Posterior vena cava (tissue), 2 donors: Measurements from ENCODE around the gene HSF2. TPM values are rescaled to one million over a fixed set of nuclear protein-coding genes. Genes with fewer than 3 reads are reported as not detected.

Source experiments
- DNase-seq: peaks from one replicate; pipeline ENCODE4 v3.0.0-alpha.2; 2020; ENCODE audit warnings: low spot score
- intact Hi-C, 2 donors: fragments of 100-400 bp; cut with DNase I; formaldehyde crosslinking; loops; one replicate each; pipeline versions ENCODE4 v1.14.1 to v1.14.2; 2022 to 2023
- total RNA-seq, 2 donors: library from RNA; stranded (reverse); fragmentation: NEBNext Ultra II Directional; extraction: Animal tissue kit (Norgen Biotek cat#: 25700); gene quantifications; one replicate each; pipeline ENCODE4 v1.2.1, GENCODE V29; 2021
- donor health status: DM: yes; HTN: yes; CAD: no.
- donor health status: DM: yes; HTN: yes; CAD: no.

Gene HSF2
- total RNA-seq, 2 donors from 2014 or later, result 7.8 to 12.7 TPM

GRCh38 chr6:122393351-122393896 lies 6.0 kb upstream of the HSF2 start:
- intact Hi-C loops, result no loop called here
- DNase-seq, result no peak

- intact Hi-C loops, result no loop called here
- DNase-seq, result no peak
These were observed 5.4 kb upstream of the HSF2 start for GRCh38 chr6:122394016-122394415.

- intact Hi-C loops, result no loop called here
- no peak for DNase-seq
These were observed 451 bp upstream of the HSF2 start for GRCh38 chr6:122399055-122399347.

GRCh38 chr6:122400121-122400450 lies 634 bp downstream of the HSF2 start:
- DNase-seq, result no peak
- intact Hi-C loops, result no loop called here

GRCh38 chr6:122400462-122401089 lies 1.1 kb downstream of the HSF2 start:
- no peak for DNase-seq
- intact Hi-C loops, result no loop called here

GRCh38 chr6:122401104-122401503 lies 1.7 kb downstream of the HSF2 start:
- intact Hi-C loops, result no loop called here
- DNase-seq, result no peak

GRCh38 chr6:122404444-122404843 lies 5.0 kb downstream of the HSF2 start:
- no peak for DNase-seq
- intact Hi-C loops, result no loop called here

- no peak for DNase-seq
- intact Hi-C loops, result no loop called here
These were observed 6.0 kb downstream of the HSF2 start for GRCh38 chr6:122405417-122405816.

- intact Hi-C loops, result no loop called here
- no peak for DNase-seq
These were observed 6.7 kb downstream of the HSF2 start for GRCh38 chr6:122406187-122406586.

- intact Hi-C loops, result no loop called here
These were observed 8.3 kb downstream of the HSF2 start for GRCh38 chr6:122407712-122408111.

GRCh38 chr6:122408240-122408639 lies 8.8 kb downstream of the HSF2 start:
- DNase-seq, result no peak
- intact Hi-C loops, result no loop called here

More at GRCh38 chr6:122407712-122408111, 8.3 kb downstream of the HSF2 start:
- DNase-seq, result no peak

- no peak for DNase-seq
- intact Hi-C loops, result no loop called here
These were observed 9.4 kb downstream of the HSF2 start for GRCh38 chr6:122408702-122409458.

- intact Hi-C loops, result no loop called here
- DNase-seq, result no peak
These were observed 12.5 kb downstream of the HSF2 start for GRCh38 chr6:122412001-122412400.

- intact Hi-C loops, result no loop called here
- DNase-seq, result no peak
These were observed 17.4 kb downstream of the HSF2 start for GRCh38 chr6:122416825-122417224.

- intact Hi-C loops, result no loop called here
- no peak for DNase-seq
These were observed 22.6 kb downstream of the HSF2 start for GRCh38 chr6:122422003-122422402.

- intact Hi-C loops, result no loop called here
These were observed 23.3 kb downstream of the HSF2 start for GRCh38 chr6:122422614-122423267.

GRCh38 chr6:122423734-122424133 lies 24.3 kb downstream of the HSF2 start:
- DNase-seq, result no peak
- intact Hi-C loops, result no loop called here

More at GRCh38 chr6:122422614-122423267, 23.3 kb downstream of the HSF2 start:
- no peak for DNase-seq

GRCh38 chr6:122426597-122426996 lies 27.1 kb downstream of the HSF2 start:
- intact Hi-C loops, result no loop called here

GRCh38 chr6:122428781-122429180 lies 29.3 kb downstream of the HSF2 start:
- no peak for DNase-seq
- intact Hi-C loops, result no loop called here

More at GRCh38 chr6:122426597-122426996, 27.1 kb downstream of the HSF2 start:
- DNase-seq, result no peak

- DNase-seq, result no peak
- intact Hi-C loops, result no loop called here
These were observed 29.9 kb downstream of the HSF2 start for GRCh38 chr6:122429323-122429722.

- DNase-seq, result no peak
- intact Hi-C loops, result no loop called here
These were observed 32.3 kb downstream of the HSF2 start for GRCh38 chr6:122431780-122432179.
